Measurements from ENCODE around the gene PTPRN2.

Gene PTPRN2

DNA sequence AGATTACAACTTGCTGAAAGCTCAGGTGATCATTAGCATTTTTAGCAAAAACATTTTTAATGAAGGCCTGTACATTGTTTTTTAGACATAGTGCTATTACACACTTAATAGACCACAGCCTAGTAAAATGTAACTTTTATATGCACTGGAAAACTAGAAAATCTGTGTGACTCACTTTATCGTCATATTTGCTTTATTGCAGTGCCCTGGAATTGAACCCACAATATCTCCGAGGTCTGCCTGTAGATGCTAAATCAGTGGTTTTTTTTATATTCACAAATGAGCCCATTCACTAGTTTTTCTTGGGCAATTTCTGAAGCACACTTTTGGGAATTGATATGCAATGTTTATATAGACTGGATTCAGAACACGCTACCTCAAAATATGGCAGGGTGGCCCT is 105.1 kb downstream of the PTPRN2 start:
- Histone ChIP-seq H3K4me1 (ENCODE audit: control insufficient read depth, insufficient read depth, low read length) (no peaks in the 10 kb centered on the region), H3K27me3 (ENCODE audit: control insufficient read depth, insufficient read depth, low read length) (no peaks in the 10 kb centered on the region), H3K4me3 (ENCODE audit: low read length) (no peak overlapping the region), H3K9ac (ENCODE audit: low read length) (no peak overlapping the region), H3K36me3 (ENCODE audit: control insufficient read depth, insufficient read depth, low read length) (no peaks in the 10 kb centered on the region), H3K9me3 (ENCODE audit: control insufficient read depth, low read length) (no peaks in the 10 kb centered on the region)

- H3K36me3 ChIP-seq (ENCODE audit: control insufficient read depth, insufficient read depth, low read length) = no peaks in the 10 kb centered on the region
- H3K4me3 ChIP-seq (ENCODE audit: low read length) = no peak overlapping the region
- no peaks in the 10 kb centered on the region for H3K4me1 ChIP-seq (ENCODE audit: control insufficient read depth, insufficient read depth, low read length)
- H3K27me3 ChIP-seq (ENCODE audit: control insufficient read depth, insufficient read depth, low read length) = no peaks in the 10 kb centered on the region
- H3K9ac ChIP-seq (ENCODE audit: low read length) = no peak overlapping the region
- no peaks in the 10 kb centered on the region for H3K9me3 ChIP-seq (ENCODE audit: control insufficient read depth, low read length)
These were observed 108.0 kb downstream of the PTPRN2 start for GRCh38 chr7:158479664-158480025.

GRCh38 chr7:158479021-158479663 is 108.5 kb downstream of the PTPRN2 start:
- Histone ChIP-seq H3K36me3 (ENCODE audit: control insufficient read depth, insufficient read depth, low read length) (no peaks in the 10 kb centered on the region), H3K4me1 (ENCODE audit: control insufficient read depth, insufficient read depth, low read length) (no peaks in the 10 kb centered on the region), H3K27me3 (ENCODE audit: control insufficient read depth, insufficient read depth, low read length) (no peaks in the 10 kb centered on the region), H3K4me3 (ENCODE audit: low read length) (no peak overlapping the region), H3K9ac (ENCODE audit: low read length) (no peak overlapping the region), H3K9me3 (ENCODE audit: control insufficient read depth, low read length) (no peaks in the 10 kb centered on the region)

GRCh38 chr7:158477866-158478265 is 109.8 kb downstream of the PTPRN2 start:
- Histone ChIP-seq H3K36me3 (ENCODE audit: control insufficient read depth, insufficient read depth, low read length) (no peaks in the 10 kb centered on the region), H3K4me1 (ENCODE audit: control insufficient read depth, insufficient read depth, low read length) (no peaks in the 10 kb centered on the region), H3K4me3 (ENCODE audit: low read length) (no peak overlapping the region), H3K9me3 (ENCODE audit: control insufficient read depth, low read length) (no peaks in the 10 kb centered on the region), H3K27me3 (ENCODE audit: control insufficient read depth, insufficient read depth, low read length) (no peaks in the 10 kb centered on the region), H3K9ac (ENCODE audit: low read length) (no peak overlapping the region)

DNA sequence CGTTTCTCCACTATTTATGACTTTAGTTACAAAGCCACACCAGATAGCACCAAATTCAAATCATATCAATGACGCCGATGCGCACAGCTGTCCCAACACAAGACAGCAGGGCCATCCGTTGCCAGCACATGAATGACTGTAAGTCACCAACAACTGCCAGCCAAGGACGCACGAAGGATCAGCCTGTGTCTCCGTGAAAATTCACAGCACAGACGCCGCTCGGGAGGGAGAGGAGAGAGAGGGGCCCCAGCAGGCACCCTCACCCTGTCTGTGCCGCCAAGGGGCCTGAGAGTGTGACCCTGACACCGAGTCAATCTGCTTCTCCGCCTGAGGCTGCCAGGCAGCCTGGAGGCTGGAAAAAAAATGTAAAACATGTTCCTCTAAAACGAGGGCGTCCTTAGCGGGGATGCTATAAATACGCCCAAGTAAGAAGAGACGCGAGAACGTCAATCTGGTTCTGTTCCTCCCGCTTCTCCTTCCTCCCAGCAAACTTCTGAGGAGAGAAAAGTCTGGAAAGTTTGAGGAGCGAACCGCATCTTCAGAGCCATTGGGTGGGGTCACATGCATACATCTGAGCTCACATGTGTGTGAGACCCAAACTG is 111.2 kb downstream of the PTPRN2 start:
- no peak overlapping the region for H3K9ac ChIP-seq (ENCODE audit: low read length)
- H3K9me3 ChIP-seq (ENCODE audit: control insufficient read depth, low read length) = no peaks in the 10 kb centered on the region
- H3K27me3 ChIP-seq (ENCODE audit: control insufficient read depth, insufficient read depth, low read length) = no peaks in the 10 kb centered on the region
- no peaks in the 10 kb centered on the region for H3K4me1 ChIP-seq (ENCODE audit: control insufficient read depth, insufficient read depth, low read length)
- no peaks in the 10 kb centered on the region for H3K36me3 ChIP-seq (ENCODE audit: control insufficient read depth, insufficient read depth, low read length)
- no peak overlapping the region for H3K4me3 ChIP-seq (ENCODE audit: low read length)

DNA sequence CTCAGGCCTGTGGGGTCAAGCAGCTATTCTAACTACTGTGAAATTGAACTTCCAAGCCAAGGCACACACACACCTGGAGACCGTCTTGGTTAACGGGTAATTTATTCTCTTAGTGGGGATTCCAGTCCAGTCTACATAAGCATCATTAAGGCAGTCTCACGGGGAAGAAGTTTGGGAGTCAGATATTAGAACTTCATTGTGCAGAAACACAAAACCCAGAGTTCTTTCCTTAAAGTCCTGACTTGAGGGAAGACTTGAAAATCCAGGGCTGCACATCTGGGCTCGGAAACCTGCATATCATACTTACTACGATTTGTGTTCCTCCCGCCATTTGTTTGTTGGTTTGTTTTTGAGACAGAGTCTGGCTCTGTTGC is 112.0 kb downstream of the PTPRN2 start:
- no peaks in the 10 kb centered on the region for H3K4me1 ChIP-seq (ENCODE audit: control insufficient read depth, insufficient read depth, low read length)
- H3K4me3 ChIP-seq (ENCODE audit: low read length) = no peak overlapping the region
- no peaks in the 10 kb centered on the region for H3K27me3 ChIP-seq (ENCODE audit: control insufficient read depth, insufficient read depth, low read length)
- H3K9me3 ChIP-seq (ENCODE audit: control insufficient read depth, low read length) = no peaks in the 10 kb centered on the region
- H3K36me3 ChIP-seq (ENCODE audit: control insufficient read depth, insufficient read depth, low read length) = no peaks in the 10 kb centered on the region
- no peak overlapping the region for H3K9ac ChIP-seq (ENCODE audit: low read length)

DNA sequence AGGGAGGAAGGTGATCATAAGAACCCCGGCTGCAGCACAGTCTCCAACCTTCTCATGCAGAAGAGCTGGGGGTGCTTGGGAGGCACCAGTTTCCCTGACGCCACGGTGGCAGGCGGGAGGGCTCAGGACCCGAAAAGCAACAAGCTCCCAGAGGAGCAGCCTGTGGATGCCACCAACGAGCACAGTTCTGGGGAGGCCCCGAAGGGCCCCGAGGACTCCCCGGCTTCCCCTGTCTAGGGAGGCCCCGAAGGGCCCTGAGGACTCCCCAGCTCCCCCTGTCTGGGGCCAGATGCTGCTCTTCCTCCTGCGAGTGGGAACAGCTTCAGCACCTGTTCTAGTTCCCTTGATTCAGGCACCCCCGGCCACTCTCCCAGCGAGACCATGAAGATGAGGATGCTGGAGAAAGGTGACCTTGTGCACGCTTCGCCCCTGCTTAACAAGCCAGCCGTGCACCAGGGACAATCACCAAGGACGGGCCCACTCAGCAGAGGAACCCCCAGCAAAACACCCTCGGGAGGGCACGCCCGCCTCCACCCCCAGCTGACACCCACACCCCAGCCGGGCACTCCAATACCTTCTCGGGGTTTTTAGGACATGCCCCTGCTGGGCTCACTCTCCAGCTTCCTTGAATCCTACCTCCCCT is 112.5 kb downstream of the PTPRN2 start:
- Histone ChIP-seq H3K36me3 (ENCODE audit: control insufficient read depth, insufficient read depth, low read length) (no peaks in the 10 kb centered on the region), H3K4me1 (ENCODE audit: control insufficient read depth, insufficient read depth, low read length) (no peaks in the 10 kb centered on the region), H3K9ac (ENCODE audit: low read length) (no peak overlapping the region), H3K9me3 (ENCODE audit: control insufficient read depth, low read length) (no peaks in the 10 kb centered on the region), H3K4me3 (ENCODE audit: low read length) (no peak overlapping the region), H3K27me3 (ENCODE audit: control insufficient read depth, insufficient read depth, low read length) (no peaks in the 10 kb centered on the region)

DNA sequence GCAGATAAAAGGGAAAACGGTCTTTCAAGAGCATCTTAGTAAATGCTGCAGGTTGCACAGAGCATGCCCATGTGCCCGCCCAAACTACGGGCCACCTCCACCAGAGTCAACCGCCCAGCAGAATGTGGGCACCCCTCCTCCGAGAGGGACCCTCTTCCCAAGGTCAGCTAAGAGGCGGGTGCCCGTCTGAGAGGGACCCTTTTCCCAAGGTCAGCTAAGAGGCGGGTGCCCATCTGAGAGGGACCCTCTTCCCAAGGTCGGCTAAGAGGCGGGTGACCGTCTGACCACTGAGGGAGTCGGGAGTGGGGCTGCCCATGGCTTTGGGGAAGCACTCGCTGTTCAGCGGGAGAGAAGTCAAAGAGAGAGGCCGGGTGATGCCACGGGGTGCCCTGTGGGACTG is 113.1 kb downstream of the PTPRN2 start:
- Histone ChIP-seq H3K4me1 (ENCODE audit: control insufficient read depth, insufficient read depth, low read length) (no peaks in the 10 kb centered on the region), H3K9me3 (ENCODE audit: control insufficient read depth, low read length) (no peaks in the 10 kb centered on the region), H3K9ac (ENCODE audit: low read length) (no peak overlapping the region), H3K36me3 (ENCODE audit: control insufficient read depth, insufficient read depth, low read length) (no peaks in the 10 kb centered on the region), H3K4me3 (ENCODE audit: low read length) (no peak overlapping the region), H3K27me3 (ENCODE audit: control insufficient read depth, insufficient read depth, low read length) (no peaks in the 10 kb centered on the region)

GRCh38 chr7:158473946-158474345 is 113.7 kb downstream of the PTPRN2 start:
- H3K27me3 ChIP-seq (ENCODE audit: control insufficient read depth, insufficient read depth, low read length) = no peaks in the 10 kb centered on the region
- no peaks in the 10 kb centered on the region for H3K4me1 ChIP-seq (ENCODE audit: control insufficient read depth, insufficient read depth, low read length)
- H3K36me3 ChIP-seq (ENCODE audit: control insufficient read depth, insufficient read depth, low read length) = no peaks in the 10 kb centered on the region
- H3K9me3 ChIP-seq (ENCODE audit: control insufficient read depth, low read length) = no peaks in the 10 kb centered on the region
- H3K9ac ChIP-seq (ENCODE audit: low read length) = no peak overlapping the region
- no peak overlapping the region for H3K4me3 ChIP-seq (ENCODE audit: low read length)

DNA sequence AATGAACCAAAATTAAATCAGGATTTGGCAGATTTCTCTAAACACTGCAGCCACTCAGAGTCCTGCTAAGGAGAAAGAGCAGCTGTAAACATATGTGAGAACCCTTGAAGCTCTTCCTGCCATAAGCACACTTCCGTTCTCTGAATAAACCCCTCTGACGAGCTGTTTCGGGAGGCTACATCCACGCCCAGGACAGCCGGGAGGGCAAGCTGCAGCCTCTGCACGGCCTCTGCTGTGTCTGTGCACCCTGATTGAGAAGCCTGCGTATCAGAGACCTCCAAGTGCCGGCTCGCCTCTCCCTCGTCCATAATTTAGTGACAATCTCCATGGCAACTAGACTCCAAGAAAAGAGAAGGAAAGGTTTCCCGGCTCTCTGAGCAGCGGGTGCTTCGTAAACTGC is 114.4 kb downstream of the PTPRN2 start:
- Histone ChIP-seq H3K9me3 (ENCODE audit: control insufficient read depth, low read length) (no peaks in the 10 kb centered on the region), H3K27me3 (ENCODE audit: control insufficient read depth, insufficient read depth, low read length) (no peaks in the 10 kb centered on the region), H3K4me1 (ENCODE audit: control insufficient read depth, insufficient read depth, low read length) (no peaks in the 10 kb centered on the region), H3K9ac (ENCODE audit: low read length) (no peak overlapping the region), H3K36me3 (ENCODE audit: control insufficient read depth, insufficient read depth, low read length) (no peaks in the 10 kb centered on the region), H3K4me3 (ENCODE audit: low read length) (no peak overlapping the region)

GRCh38 chr7:158472596-158472995 is 115.0 kb downstream of the PTPRN2 start:
- Histone ChIP-seq H3K4me1 (ENCODE audit: control insufficient read depth, insufficient read depth, low read length) (no peaks in the 10 kb centered on the region), H3K27me3 (ENCODE audit: control insufficient read depth, insufficient read depth, low read length) (no peaks in the 10 kb centered on the region), H3K4me3 (ENCODE audit: low read length) (no peak overlapping the region), H3K9me3 (ENCODE audit: control insufficient read depth, low read length) (no peaks in the 10 kb centered on the region), H3K9ac (ENCODE audit: low read length) (no peak overlapping the region), H3K36me3 (ENCODE audit: control insufficient read depth, insufficient read depth, low read length) (no peaks in the 10 kb centered on the region)

- Histone ChIP-seq H3K4me1 (ENCODE audit: control insufficient read depth, insufficient read depth, low read length) (no peaks in the 10 kb centered on the region), H3K4me3 (ENCODE audit: low read length) (no peak overlapping the region), H3K36me3 (ENCODE audit: control insufficient read depth, insufficient read depth, low read length) (no peaks in the 10 kb centered on the region)
These were observed 115.9 kb downstream of the PTPRN2 start for GRCh38 chr7:158471716-158472115.

More at GRCh38 chr7:158471716-158472115, 115.9 kb downstream of the PTPRN2 start:
- no peak overlapping the region for H3K9ac ChIP-seq (ENCODE audit: low read length)
- no peaks in the 10 kb centered on the region for H3K9me3 ChIP-seq (ENCODE audit: control insufficient read depth, low read length)
- H3K27me3 ChIP-seq (ENCODE audit: control insufficient read depth, insufficient read depth, low read length) = no peaks in the 10 kb centered on the region

Measured in mucosa of stomach (tissue), 1 donor.